H1 (cell line): ENCODE results near the gene TRAPPC2. TPM values are rescaled to one million over a fixed set of nuclear protein-coding genes. Genes with fewer than 3 reads are reported as not detected.

ENCODE experiments used
- BACH1 ChIP-seq: IDR thresholded peaks from 2 replicates; pipeline ENCODE4 v1.6.1; 2012; ENCODE audit warnings: low read length, improper control_type of control experiment
- POLR2AphosphoS5 ChIP-seq: IDR thresholded peaks from 2 replicates; pipeline ENCODE4 v1.6.1; 2011; ENCODE audit warnings: low read depth, low read length
- polyA plus RNA-seq, 7 experiments: library from polyadenylated mRNA; depleted of rRNA in 3 of 7; stranded (reverse) in 5 of 7; unstranded in 2 of 7; fragments of >200 nt in 5 of 7; fragments of 200-250 nt in 2 of 7; gene quantifications; 1 replicate in 5 of 7; 2 replicates in 1 of 7; 4 replicates in 1 of 7; pipeline versions ENCODE4 v1.2.1 to v1.2.3, GENCODE V29; 2011 to 2013; ENCODE audit warnings: missing spikeins in 2 of 7, mixed read lengths in 2 of 7
- total RNA-seq: library from RNA; stranded (reverse); fragmentation: NEBNext Ultra II Directional; extraction: Animal tissue kit (Norgen Biotek cat#: 25700); gene quantifications from 2 replicates; pipeline ENCODE4 v1.2.1, GENCODE V29; 2021

Gene TRAPPC2
- total and polyA plus RNA-seq, 2 of the 8 experiments (the other 6 are each of a cell fraction or from before 2014, with no cell fraction given) = 6.7 to 10.8 TPM

DNA sequence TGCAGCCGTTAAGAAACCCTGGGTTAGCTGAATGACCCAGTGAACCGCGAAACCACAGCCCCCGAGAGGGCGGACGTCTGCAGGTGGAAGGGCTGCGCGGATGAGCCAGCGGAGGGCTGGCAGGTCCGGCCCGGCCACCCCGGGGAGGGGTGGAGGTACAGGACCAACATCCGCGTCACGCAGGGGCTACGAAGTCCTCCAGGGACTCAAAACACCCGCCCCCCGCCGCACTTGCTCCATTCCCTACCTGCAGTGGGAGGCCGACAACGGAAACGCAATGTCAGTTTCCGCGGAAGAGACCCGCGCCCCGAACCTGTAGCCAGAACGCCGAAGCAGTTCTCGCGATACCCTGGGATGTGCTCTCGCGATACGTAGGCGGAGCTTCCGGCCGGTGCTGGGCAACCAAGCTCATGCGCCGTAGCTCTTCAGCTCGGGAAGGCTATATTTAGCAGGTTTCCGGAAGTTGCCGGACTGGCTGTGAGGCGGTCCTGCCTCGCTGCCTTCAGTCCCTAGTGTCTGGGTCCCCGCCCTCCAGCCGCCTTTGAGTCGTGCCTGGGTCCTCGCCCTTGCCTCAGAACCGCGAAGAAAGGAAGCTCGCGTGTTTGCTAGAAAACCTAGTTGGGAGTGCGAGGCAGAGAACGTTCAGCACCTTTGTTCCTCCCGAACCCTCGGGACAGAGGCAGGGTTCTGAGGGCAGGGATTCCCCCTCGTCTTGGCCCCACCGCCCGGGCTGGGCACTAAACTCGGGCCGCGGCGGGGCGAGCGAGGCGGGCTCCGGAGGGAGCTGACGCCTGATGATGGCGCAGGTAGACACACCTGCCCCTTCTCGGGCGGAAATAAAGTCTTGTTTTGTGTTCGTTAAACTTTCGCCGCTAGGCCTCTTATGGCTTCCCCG is at the start of gene TRAPPC2, which contains the start of gene OFD1 (continued):
- TF ChIP-seq BACH1 = no peak
- peak; percentile 84 for TF ChIP-seq POLR2AphosphoS5
